Naive thymus-derived CD8-positive, alpha-beta T cell (primary cell): Measurements from ENCODE around the gene LRRC3C. TPM values are rescaled to one million over a fixed set of nuclear protein-coding genes. Genes with fewer than 3 reads are reported as not detected.

ENCODE experiments used
- ATAC-seq, 2 donors: fragments of 150-1000 bp; cut with Tn5 transposase in 1 of 2; sonication (Bioruptor Pico), chemical (Tn5 transposase) in 1 of 2; 1 replicate in 1 of 2; 2 replicates in 1 of 2; pipeline ENCODE4 v1.10.0; 2021; ENCODE audit warnings: mild to moderate bottlenecking in 2 of 2, moderate library complexity in 2 of 2
- POLR2A ChIA-PET: fragments of 350-600 bp; sonication (Branson Sonifier 250); formaldehyde crosslinking; loops from one replicate; lab custom pipeline; 2021; ENCODE audit warnings: antibody characterized with exemption; lab: Charles Lee
- DNase-seq, 10 donors: peaks; one replicate each; pipeline versions ENCODE4 v3.0.0 to v3.0.0-alpha.2; 2020 to 2022
- H3K27ac Mint-ChIP-seq, 10 donors: one replicate each; pipeline ENCODE4 v1.8.0; 2020 to 2022; ENCODE audit warnings: mild to moderate bottlenecking in 10 of 10, mixed read lengths in 10 of 10, moderate library complexity in 4 of 10, inconsistent platforms in 1 of 10
- H3K27me3 Mint-ChIP-seq, 5 donors: one replicate each; pipeline ENCODE4 v1.8.0; 2021 to 2022; ENCODE audit warnings: mixed read lengths in 5 of 5
- H3K36me3 Mint-ChIP-seq, 3 donors: one replicate each; pipeline ENCODE4 v1.8.0; 2020 to 2022; ENCODE audit warnings: mixed read lengths in 3 of 3, mild to moderate bottlenecking in 2 of 3, inconsistent platforms in 1 of 3
- H3K4me1 Mint-ChIP-seq, 4 donors: one replicate each; pipeline ENCODE4 v1.8.0; 2021 to 2022; ENCODE audit warnings: mixed read lengths in 4 of 4
- H3K4me3 Mint-ChIP-seq, 10 donors: one replicate each; pipeline ENCODE4 v1.8.0; 2020 to 2022; ENCODE audit warnings: mild to moderate bottlenecking in 10 of 10, mixed read lengths in 10 of 10, moderate library complexity in 6 of 10, inconsistent platforms in 1 of 10
- H3K9me3 Mint-ChIP-seq, 9 donors: one replicate each; pipeline ENCODE4 v1.8.0; 2020 to 2022; ENCODE audit warnings: mixed read lengths in 9 of 9, mild to moderate bottlenecking in 3 of 9, inconsistent platforms in 1 of 9, moderate library complexity in 1 of 9
- polyA plus RNA-seq, 3 donors: library from polyadenylated mRNA; unstranded; fragments of 300-500 nt; fragmentation: Illumina TruSeq; gene quantifications; one replicate each; pipeline ENCODE4 v1.2.3, GENCODE V29; 2021
- total RNA-seq, 8 experiments: library from RNA in 2 of 8; stranded (reverse) in 2 of 8; gene quantifications; one replicate each; pipeline ENCODE4 v1.2.3 and lab custom pipeline; 2021 to 2026

Gene LRRC3C
- total and polyA plus RNA-seq, 5 experiments from 2014 or later = 0.44 TPM; not detected in 4

GRCh38 chr17:39952680-39953470, 25.3 kb downstream of the LRRC3C start:
- POLR2A ChIA-PET = interaction anchor here (1.2 to 7.1 kb wide), 3 partner anchors 26 to 33 kb away, joined by 4 to 46 read pairs (median 29); partner anchors contain the start of genes LRRC3C, ORMDL3 and PSMD3
- H3K9me3 Mint-ChIP-seq = no peaks in the 10 kb centered on the region

DNA sequence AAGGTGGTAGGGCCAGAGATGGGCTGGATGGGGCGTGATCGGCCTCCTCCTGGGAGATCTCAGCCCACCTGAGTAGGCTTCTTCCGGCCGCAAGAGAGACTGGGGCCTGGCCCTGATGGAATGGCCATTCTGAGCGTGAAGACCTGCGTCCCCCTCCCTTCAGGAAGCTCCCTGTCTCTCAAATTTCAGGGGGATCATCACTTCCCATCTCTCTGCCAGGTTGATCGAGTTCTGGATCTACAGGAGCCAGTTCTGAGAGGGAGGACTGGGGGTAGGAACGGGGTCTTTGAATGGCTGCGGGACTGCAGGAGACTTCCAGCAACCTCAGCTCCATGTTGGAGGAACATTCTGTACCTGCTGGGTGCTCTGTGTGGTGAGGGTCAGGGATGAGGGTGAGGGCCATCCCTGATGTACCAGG, 25.9 kb downstream of the LRRC3C start:
- POLR2A ChIA-PET = interaction anchor here (1.2 to 7.1 kb wide), 4 partner anchors 10 to 33 kb away, joined by 4 to 46 read pairs (median 18); partner anchors contain the start of genes LRRC3C, ORMDL3 and PSMD3
- ATAC-seq = no peak
- no peaks in the 10 kb centered on the region for H3K9me3 Mint-ChIP-seq
- peaks cover 7 to 29% (median 25%) of the 10 kb centered on the region in 4 donors for H3K4me1 Mint-ChIP-seq
- H3K27ac Mint-ChIP-seq = peak overlapping the region; percentile 65 to 95 (median 87)
- no peak for DNase-seq
- no peaks in the 10 kb centered on the region for H3K36me3 Mint-ChIP-seq
- H3K4me3 Mint-ChIP-seq = peak overlapping the region; percentile 78 to 93 (median 84)
- no peaks in the 10 kb centered on the region for H3K27me3 Mint-ChIP-seq

More at GRCh38 chr17:39952680-39953470, 25.3 kb downstream of the LRRC3C start:
- Mint-ChIP-seq H3K36me3 (no peaks in the 10 kb centered on the region), H3K27ac (peak overlapping the region; percentile 65 to 95 (median 88)), H3K4me1 (peaks cover 7 to 35% (median 31%) of the 10 kb centered on the region in 4 donors), H3K27me3 (no peaks in the 10 kb centered on the region), H3K4me3 (peak overlapping the region; percentile 78 to 93 (median 84))
- ATAC-seq (peak; percentile 85 to 87), DNase-seq (peak; percentile 85 to 99 (median 92))

DNA sequence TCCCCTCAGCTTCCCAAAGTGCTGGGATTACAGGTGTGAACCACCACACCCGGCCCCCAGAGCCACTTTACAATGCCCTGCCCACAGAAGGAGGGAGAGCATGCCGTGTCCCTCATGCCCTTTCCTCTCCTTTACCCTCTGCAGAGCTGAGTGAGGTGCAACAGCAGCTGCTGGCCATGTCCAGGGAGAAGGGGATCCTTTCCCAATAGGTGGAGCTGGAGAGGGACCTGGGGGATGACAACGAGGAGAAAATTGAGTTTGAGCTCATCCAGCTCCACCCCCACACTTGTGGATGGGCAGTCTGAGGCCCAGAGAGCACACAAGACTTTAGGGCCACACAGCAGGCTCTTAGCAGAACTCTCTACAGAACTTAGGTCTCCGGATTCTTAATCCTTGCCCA, 27.3 kb downstream of the LRRC3C start:
- POLR2A ChIA-PET = interaction anchor here (0.7 to 3.7 kb wide), 7 partner anchors 9 to 278 kb away, joined by 3 to 29 read pairs (median 3); partner anchors contain the start of genes LRRC3C, ORMDL3 and PSMD3
- peak overlapping the region in 5 of 10 donors; percentile 25 to 69 (median 52) for H3K27ac Mint-ChIP-seq

GRCh38 chr17:39955726-39956225, 28.2 kb downstream of the LRRC3C start:
- ATAC-seq = no peak
- no peaks in the 10 kb centered on the region for H3K36me3 Mint-ChIP-seq
- H3K4me1 Mint-ChIP-seq = peaks cover 7 to 26% (median 23%) of the 10 kb centered on the region in 4 donors
- DNase-seq = no peak
- H3K27me3 Mint-ChIP-seq = no peaks in the 10 kb centered on the region
- H3K27ac Mint-ChIP-seq = peak overlapping the region in 5 of 10 donors; percentile 39 to 68 (median 56)
- no peaks in the 10 kb centered on the region for H3K9me3 Mint-ChIP-seq
- H3K4me3 Mint-ChIP-seq = peak overlapping the region in 1 of 10 donors; percentile 9
- POLR2A ChIA-PET = interaction anchor here (1.2 to 3.7 kb wide), 3 partner anchors 25 to 30 kb away, joined by 3 to 29 read pairs (median 4); partner anchors contain the start of genes LRRC3C, ORMDL3 and PSMD3

More for the DNA sequence above, 27.3 kb downstream of the LRRC3C start:
- peaks cover 11 to 24% (median 24%) of the 10 kb centered on the region in 4 donors for H3K4me1 Mint-ChIP-seq
- DNase-seq = no peak
- ATAC-seq = no peak
- peak overlapping the region in 2 of 10 donors; percentile 6 to 13 for H3K4me3 Mint-ChIP-seq
- no peaks in the 10 kb centered on the region for H3K27me3 Mint-ChIP-seq
- H3K9me3 Mint-ChIP-seq = no peaks in the 10 kb centered on the region
- H3K36me3 Mint-ChIP-seq = no peaks in the 10 kb centered on the region

GRCh38 chr17:39960524-39961041, 33.1 kb downstream of the LRRC3C start:
- DNase-seq (no peak), ATAC-seq (no peak)
- POLR2A ChIA-PET = interaction anchor here (0.6 to 3.6 kb wide), 4 partner anchors 19 to 157 kb away, joined by 3 to 29 read pairs (median 5); partner anchors contain the start of gene PSMD3
- no peak overlapping the region for H3K4me3 Mint-ChIP-seq
- H3K9me3 Mint-ChIP-seq = peaks cover 0 to 1% (median 0%) of the 10 kb centered on the region in 9 donors
- H3K27ac Mint-ChIP-seq = peak overlapping the region in 1 of 10 donors; percentile 57
- peaks cover 17 to 41% (median 37%) of the 10 kb centered on the region in 4 donors for H3K4me1 Mint-ChIP-seq
- peaks cover 0 to 2% (median 0%) of the 10 kb centered on the region in 5 donors for H3K27me3 Mint-ChIP-seq
- no peaks in the 10 kb centered on the region for H3K36me3 Mint-ChIP-seq

DNA sequence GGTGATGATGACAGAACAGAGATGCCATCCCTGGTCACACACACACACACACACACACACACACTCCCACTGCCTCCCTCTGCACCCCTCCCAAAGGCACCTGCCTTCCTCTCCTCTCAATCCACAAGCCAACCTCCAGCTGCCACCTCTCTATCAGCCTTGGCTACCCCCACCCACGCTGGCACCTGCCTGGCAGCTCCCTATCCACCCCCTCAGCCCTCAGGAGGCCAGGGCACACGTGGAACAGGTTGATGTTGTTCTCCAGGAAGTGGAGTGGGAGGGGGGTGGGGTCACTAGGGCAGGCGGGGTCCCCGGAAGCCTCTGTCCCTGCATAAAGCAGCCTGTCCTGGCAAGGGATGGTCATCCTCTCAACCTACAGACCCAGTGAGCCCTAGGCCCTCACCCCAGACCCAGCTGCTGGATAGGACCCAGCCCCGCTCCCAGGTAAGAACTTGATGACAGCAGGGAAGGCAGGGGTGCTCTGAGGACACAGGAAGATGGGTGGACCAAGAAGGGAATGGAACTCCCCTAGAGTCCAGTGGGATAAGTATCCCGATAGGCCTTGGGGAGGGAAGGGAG, 35.2 kb downstream of the LRRC3C start, which contains the start of gene GSDMA:
TSS of gene GSDMA (plus strand) at position 363 of the 579 bp plus-strand sequence. CDS start 2,684 bp downstream, outside the sequence.
- Mint-ChIP-seq H3K36me3 (no peaks in the 10 kb centered on the region), H3K4me1 (peaks cover 17 to 41% (median 37%) of the 10 kb centered on the region in 4 donors), H3K27me3 (peaks cover 0 to 3% (median 0%) of the 10 kb centered on the region in 5 donors), H3K27ac (peak within 1 kb of the TSS; percentile 32 to 98 (median 86)), H3K4me3 (peak within 1 kb of the TSS in 8 of 10 donors; percentile 19 to 78 (median 56)), H3K9me3 (peaks cover 0 to 1% (median 0%) of the 10 kb centered on the region in 9 donors)
- DNase-seq (no peak), ATAC-seq (no peak)
- POLR2A ChIA-PET = interaction anchor here (0.7 to 4.8 kb wide), 3 partner anchors 18 to 37 kb away, joined by 4 to 25 read pairs (median 4); partner anchors contain the start of gene PSMD3

- peaks cover 0 to 3% (median 0%) of the 10 kb centered on the region in 5 donors for H3K27me3 Mint-ChIP-seq
- DNase-seq (peak in 4 of 10 donors; percentile 26 to 71 (median 39)), ATAC-seq (peak; percentile 76 to 80)
- H3K27ac Mint-ChIP-seq = peak overlapping the region; percentile 2 to 98 (median 78)
- POLR2A ChIA-PET = interaction anchor here (0.6 to 4.8 kb wide), 7 partner anchors 9 to 535 kb away, joined by 3 to 25 read pairs (median 4); partner anchors contain the start of gene PSMD3
- peak overlapping the region in 8 of 10 donors; percentile 19 to 78 (median 56) for H3K4me3 Mint-ChIP-seq
- H3K36me3 Mint-ChIP-seq = no peaks in the 10 kb centered on the region
- H3K9me3 Mint-ChIP-seq = peaks cover 0 to 1% (median 0%) of the 10 kb centered on the region in 9 donors
- H3K4me1 Mint-ChIP-seq = peaks cover 16 to 38% (median 35%) of the 10 kb centered on the region in 4 donors
Measured at GRCh38 chr17:39963829-39964228, 36.3 kb downstream of the LRRC3C start.

DNA sequence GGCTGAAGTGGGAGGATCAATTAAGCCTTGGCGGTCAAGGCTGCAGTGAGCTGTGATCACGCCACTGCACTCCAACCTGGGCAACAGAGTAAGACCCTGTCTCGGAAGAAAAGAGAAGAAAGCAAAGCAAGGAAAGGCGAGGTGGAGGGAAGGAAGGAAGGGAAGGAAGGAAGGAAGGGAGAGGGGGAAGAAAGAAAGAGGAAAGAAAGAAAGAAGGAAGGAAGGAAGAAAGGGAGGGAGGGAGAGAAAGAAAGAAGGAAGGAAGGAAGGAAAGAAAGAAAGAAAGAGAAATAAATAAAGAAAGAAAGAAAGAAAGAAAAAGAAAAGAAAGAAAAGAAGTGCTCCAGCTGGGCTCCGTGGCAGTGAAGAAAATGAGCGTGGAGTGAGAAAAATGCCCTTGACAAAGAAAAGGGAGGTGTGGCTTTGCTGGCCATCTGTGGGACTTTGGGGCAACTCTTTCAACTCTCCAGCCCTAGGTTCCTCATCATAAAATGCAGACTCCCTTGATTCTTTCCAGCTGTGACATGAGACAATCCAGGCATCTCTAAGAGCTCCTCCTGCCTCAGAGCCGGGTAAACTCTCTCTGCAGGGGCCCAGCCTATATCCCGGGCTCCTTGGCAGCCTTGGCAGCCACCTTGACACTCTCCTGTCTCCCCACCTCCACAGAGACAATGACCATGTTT, 37.6 kb downstream of the LRRC3C start:
- H3K4me1 Mint-ChIP-seq = peaks cover 11 to 35% (median 30%) of the 10 kb centered on the region in 4 donors
- no peaks in the 10 kb centered on the region for H3K36me3 Mint-ChIP-seq
- DNase-seq = no peak
- POLR2A ChIA-PET = interaction anchor here (0.6 to 4.8 kb wide), 2 partner anchors 10 to 15 kb away, joined by 3 to 25 read pairs; partner anchors contain the start of gene PSMD3
- no peak for ATAC-seq
- H3K27ac Mint-ChIP-seq = peak overlapping the region in 6 of 10 donors; percentile 32 to 82 (median 62)
- H3K9me3 Mint-ChIP-seq = peaks cover 0 to 1% (median 0%) of the 10 kb centered on the region in 9 donors
- H3K27me3 Mint-ChIP-seq = peaks cover 0 to 6% (median 6%) of the 10 kb centered on the region in 5 donors
- peak overlapping the region in 1 of 10 donors; percentile 20 for H3K4me3 Mint-ChIP-seq

DNA sequence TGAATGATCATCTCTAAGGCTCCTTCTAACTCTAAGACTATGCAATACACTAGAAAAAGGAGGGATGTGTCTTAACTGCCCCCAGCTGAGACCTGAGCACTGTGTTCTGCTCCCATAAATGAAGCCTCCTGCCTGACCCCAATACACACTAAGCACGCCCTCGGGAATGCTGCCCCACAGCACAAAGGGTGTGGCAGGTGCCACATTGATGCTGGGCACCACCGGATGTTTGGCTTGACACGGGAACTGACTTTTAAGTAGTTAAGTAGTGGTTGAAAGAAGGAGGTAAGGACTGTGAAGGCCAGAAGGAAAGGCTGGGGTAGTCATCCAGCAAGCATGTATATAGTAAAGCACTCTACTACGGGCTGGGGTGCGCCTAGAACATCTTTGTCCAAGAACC, 39.2 kb downstream of the LRRC3C start:
- peaks cover 0 to 12% (median 9%) of the 10 kb centered on the region in 5 donors for H3K27me3 Mint-ChIP-seq
- no peak for DNase-seq
- H3K4me3 Mint-ChIP-seq = peak overlapping the region in 1 of 10 donors; percentile 4
- no peaks in the 10 kb centered on the region for H3K36me3 Mint-ChIP-seq
- H3K9me3 Mint-ChIP-seq = peaks cover 0 to 1% (median 0%) of the 10 kb centered on the region in 9 donors
- POLR2A ChIA-PET = no interaction called here
- peak overlapping the region in 4 of 10 donors; percentile 22 to 78 (median 52) for H3K27ac Mint-ChIP-seq
- H3K4me1 Mint-ChIP-seq = peaks cover 9 to 29% (median 22%) of the 10 kb centered on the region in 4 donors
- ATAC-seq = no peak

DNA sequence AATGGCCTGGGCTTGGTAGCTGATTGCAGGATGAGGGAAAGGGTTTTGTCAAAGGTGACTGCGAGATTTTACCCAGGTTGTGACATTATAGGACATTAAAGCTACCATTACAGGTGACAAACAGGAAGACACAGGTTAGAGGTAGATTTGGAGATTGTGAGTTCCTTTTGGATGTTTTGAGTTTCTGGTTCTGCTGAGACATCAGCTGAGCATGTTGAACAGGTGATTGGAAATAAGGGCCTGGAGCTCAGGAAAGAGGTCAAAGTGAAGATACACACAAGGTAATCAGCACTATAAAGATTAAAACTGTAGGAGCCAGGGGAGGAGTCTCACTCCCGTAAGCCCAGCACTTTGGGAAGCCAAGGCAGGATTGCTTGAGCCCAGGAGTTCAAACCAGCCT, 41.2 kb downstream of the LRRC3C start:
- H3K4me1 Mint-ChIP-seq = peaks cover 3 to 12% (median 6%) of the 10 kb centered on the region in 4 donors
- H3K4me3 Mint-ChIP-seq = no peak overlapping the region
- peaks cover 0 to 15% (median 10%) of the 10 kb centered on the region in 5 donors for H3K27me3 Mint-ChIP-seq
- POLR2A ChIA-PET = interaction anchor here (1.5 kb wide), 1 partner anchor 11 kb away, joined by 9 read pairs; the partner anchor contains the start of gene PSMD3
- ATAC-seq = no peak
- DNase-seq = no peak
- peak overlapping the region in 2 of 10 donors; percentile 20 to 63 for H3K27ac Mint-ChIP-seq
- H3K9me3 Mint-ChIP-seq = peaks cover 0 to 1% (median 0%) of the 10 kb centered on the region in 9 donors
- no peaks in the 10 kb centered on the region for H3K36me3 Mint-ChIP-seq

DNA sequence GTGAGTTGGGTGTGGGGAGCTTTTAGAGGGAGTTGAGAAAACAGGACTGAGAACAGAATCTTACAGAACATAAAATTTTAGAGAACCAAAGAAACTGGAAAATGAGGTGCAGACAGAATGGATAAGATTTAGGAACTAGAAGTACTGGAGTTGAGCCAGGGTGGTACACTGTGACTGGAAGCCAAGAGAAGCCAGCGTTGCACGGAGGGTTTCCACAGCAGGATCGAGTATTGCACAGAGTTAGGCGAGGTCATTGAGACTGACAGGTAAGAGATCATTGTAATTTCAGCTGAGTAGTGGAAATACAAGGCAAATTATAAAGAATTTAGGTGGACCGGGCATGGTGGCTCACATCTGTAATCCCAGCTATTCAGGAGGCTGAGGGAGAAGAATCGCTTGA, 41.8 kb downstream of the LRRC3C start:
- H3K36me3 Mint-ChIP-seq = no peaks in the 10 kb centered on the region
- peaks cover 0 to 1% (median 0%) of the 10 kb centered on the region in 9 donors for H3K9me3 Mint-ChIP-seq
- POLR2A ChIA-PET = interaction anchor here (1.5 kb wide), 1 partner anchor 11 kb away, joined by 9 read pairs; the partner anchor contains the start of gene PSMD3
- peaks cover 0 to 15% (median 10%) of the 10 kb centered on the region in 5 donors for H3K27me3 Mint-ChIP-seq
- DNase-seq = no peak
- H3K27ac Mint-ChIP-seq = no peak overlapping the region
- no peak overlapping the region for H3K4me3 Mint-ChIP-seq
- peaks cover 0 to 6% (median under 1%) of the 10 kb centered on the region in 4 donors for H3K4me1 Mint-ChIP-seq
- no peak for ATAC-seq
